CD4-positive, CD25-positive, alpha-beta regulatory T cell (primary cell): ENCODE results near the gene CATSPER3. TPM values are rescaled to one million over a fixed set of nuclear protein-coding genes. Genes with fewer than 3 reads are reported as not detected.

Experiments
- ATAC-seq, 2 donors: fragments of 150-1000 bp; cut with Tn5 transposase; one replicate each; pipeline ENCODE4 v1.10.0; 2021; ENCODE audit warnings: low read depth in 2 of 2, moderate number of reproducible peaks in 2 of 2, moderate library complexity in 1 of 2
- DNase-seq, 3 donors: peaks; one replicate each; pipeline versions ENCODE4 v3.0.0 to v3.0.0-alpha.2; 2012 to 2022; ENCODE audit warnings: mixed read lengths in 1 of 3
- H3K27ac ChIP-seq: one replicate; pipeline ENCODE4 v1.7.0; 2013; ENCODE audit warnings: mild to moderate bottlenecking, low read length; ENCODE audit not compliant: insufficient read depth, poor library complexity, severe bottlenecking
- H3K27me3 ChIP-seq: one replicate; pipeline ENCODE4 v1.7.0; 2013; ENCODE audit warnings: low read length; ENCODE audit not compliant: control insufficient read depth, insufficient read depth
- H3K36me3 ChIP-seq: one replicate; pipeline ENCODE4 v1.7.0; 2013; ENCODE audit warnings: mild to moderate bottlenecking, low read length, moderate library complexity; ENCODE audit not compliant: control insufficient read depth, insufficient read depth
- H3K4me1 ChIP-seq: 2 replicates; pipeline ENCODE4 v1.7.0; 2013; ENCODE audit warnings: mild to moderate bottlenecking, low read length; ENCODE audit not compliant: insufficient read depth, control insufficient read depth, poor library complexity, severe bottlenecking
- H3K4me3 ChIP-seq: one replicate; pipeline ENCODE4 v1.7.0; 2013; ENCODE audit warnings: low read depth, mild to moderate bottlenecking, low read length, moderate library complexity
- H3K9me3 ChIP-seq, 2 experiments: 1 replicate in 1 of 2; 2 replicates in 1 of 2; pipeline ENCODE4 v1.7.0; 2013; ENCODE audit warnings: low read length in 2 of 2, mild to moderate bottlenecking in 1 of 2, moderate library complexity in 1 of 2; ENCODE audit not compliant: control insufficient read depth in 2 of 2
- H3K27ac Mint-ChIP-seq, 3 donors: one replicate each; pipeline ENCODE4 v1.8.0; 2020 to 2022; ENCODE audit warnings: mild to moderate bottlenecking in 3 of 3, mixed read lengths in 3 of 3, moderate library complexity in 2 of 3
- H3K27me3 Mint-ChIP-seq: one replicate; pipeline ENCODE4 v1.8.0; 2022; ENCODE audit warnings: mild to moderate bottlenecking, mixed read lengths
- H3K36me3 Mint-ChIP-seq: one replicate; pipeline ENCODE4 v1.8.0; 2020; ENCODE audit warnings: mixed read lengths
- H3K4me1 Mint-ChIP-seq, 4 donors: one replicate each; pipeline ENCODE4 v1.8.0; 2020 to 2022; ENCODE audit warnings: mixed read lengths in 4 of 4, mild to moderate bottlenecking in 1 of 4
- H3K4me3 Mint-ChIP-seq, 4 donors: one replicate each; pipeline ENCODE4 v1.8.0; 2020 to 2022; ENCODE audit warnings: mild to moderate bottlenecking in 4 of 4, mixed read lengths in 4 of 4, moderate library complexity in 3 of 4
- H3K9me3 Mint-ChIP-seq, 7 donors: one replicate each; pipeline ENCODE4 v1.8.0; 2020 to 2022; ENCODE audit warnings: mixed read lengths in 7 of 7, mild to moderate bottlenecking in 3 of 7, moderate library complexity in 2 of 7
- polyA plus RNA-seq, 4 donors: library from polyadenylated mRNA; unstranded; fragments of 300-500 nt; fragmentation: Illumina TruSeq; gene quantifications; one replicate each; pipeline ENCODE4 v1.2.3, GENCODE V29; 2021
- total RNA-seq: library from RNA; stranded (reverse); gene quantifications from one replicate; pipeline ENCODE4 v1.2.3, GENCODE V29; 2022

The CATSPER3 gene
- total and polyA plus RNA-seq, 5 donors from 2014 or later: 0.34 to 1.3 (median 0.37) TPM

- Histone ChIP-seq H3K9me3 (no peaks in the 10 kb centered on the region), H3K36me3 (no peaks in the 10 kb centered on the region), H3K27ac (no peak overlapping the region), H3K4me1 (no peaks in the 10 kb centered on the region), H3K4me3 (no peak overlapping the region), H3K27me3 (no peaks in the 10 kb centered on the region)
- H3K27me3 Mint-ChIP-seq: peaks cover 29% of the 10 kb centered on the region
- H3K36me3 Mint-ChIP-seq: no peaks in the 10 kb centered on the region
- peaks cover 0 to 3% (median 0%) of the 10 kb centered on the region in 7 donors for H3K9me3 Mint-ChIP-seq
- no peak overlapping the region for H3K4me3 Mint-ChIP-seq
- H3K4me1 Mint-ChIP-seq: peaks cover 0 to 4% (median 0%) of the 10 kb centered on the region in 4 donors
- ATAC-seq (no peak), DNase-seq (no peak)
- H3K27ac Mint-ChIP-seq: no peak overlapping the region
These were observed 52.6 kb downstream of the CATSPER3 start for GRCh38 chr5:135020111-135020895.

- ATAC-seq: no peak
- peaks cover 52% of the 10 kb centered on the region for H3K27me3 Mint-ChIP-seq
- H3K27me3 ChIP-seq: peaks cover 7% of the 10 kb centered on the region
These were observed 57.4 kb downstream of the CATSPER3 start for GRCh38 chr5:135024956-135025729.

DNA sequence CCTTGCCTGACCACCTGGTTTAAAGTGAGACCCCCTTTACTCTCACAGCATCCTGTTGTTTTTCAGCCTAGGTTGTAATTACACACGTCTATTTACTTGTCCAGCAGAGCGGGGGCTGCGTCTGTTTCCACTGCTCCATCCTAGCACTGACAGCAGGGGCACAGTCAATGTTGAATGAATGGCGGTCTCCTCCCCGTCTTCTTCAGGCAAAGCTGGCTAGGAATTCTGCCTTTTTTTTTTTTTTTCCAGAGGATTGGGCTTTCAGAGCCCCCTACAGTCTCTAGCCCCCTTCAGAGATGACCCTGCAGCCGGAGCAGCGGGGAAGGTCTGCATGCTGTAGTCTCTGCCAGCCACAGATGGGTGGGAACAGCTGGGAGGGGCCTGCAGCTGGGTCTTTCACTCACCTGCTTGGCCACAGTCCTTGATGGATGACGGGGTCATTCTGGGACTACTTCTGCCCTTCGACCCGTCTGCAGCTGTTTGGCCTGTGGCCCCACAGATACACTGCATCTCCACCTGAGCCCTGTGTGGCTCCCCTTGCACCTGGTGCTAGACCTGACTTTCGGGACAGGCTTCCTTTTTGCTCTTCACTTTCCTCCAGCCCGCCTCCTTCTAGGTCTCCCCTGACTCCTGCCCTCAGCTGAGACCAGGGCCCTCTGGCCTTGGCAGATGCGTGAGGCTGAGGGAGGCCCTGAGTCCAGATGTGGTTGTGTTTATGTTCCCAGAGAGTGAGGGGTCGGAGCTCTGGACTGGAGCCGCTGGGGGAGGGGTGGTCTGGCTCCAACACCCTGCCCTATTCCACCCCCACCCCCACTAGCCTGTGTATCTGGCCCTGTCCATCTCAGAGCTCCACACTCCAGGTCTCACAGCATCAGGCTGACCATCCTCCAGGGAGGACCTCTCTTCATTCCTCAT lies 58.3 kb downstream of the CATSPER3 start:
- H3K9me3 ChIP-seq: no peaks in the 10 kb centered on the region
- no peak overlapping the region for H3K4me3 Mint-ChIP-seq
- DNase-seq (no peak), ATAC-seq (no peak)
- H3K27me3 ChIP-seq: peaks cover 12% of the 10 kb centered on the region
- peaks cover 6 to 16% (median 13%) of the 10 kb centered on the region in 4 donors for H3K4me1 Mint-ChIP-seq
- no peaks in the 10 kb centered on the region for H3K36me3 ChIP-seq
- no peak overlapping the region for H3K4me3 ChIP-seq
- H3K27ac Mint-ChIP-seq: no peak overlapping the region
- peaks cover 53% of the 10 kb centered on the region for H3K27me3 Mint-ChIP-seq
- no peaks in the 10 kb centered on the region for H3K36me3 Mint-ChIP-seq
- peaks cover 0 to 7% (median 0%) of the 10 kb centered on the region in 7 donors for H3K9me3 Mint-ChIP-seq
- H3K4me1 ChIP-seq: peaks cover 3% of the 10 kb centered on the region
- H3K27ac ChIP-seq: no peak overlapping the region

More at GRCh38 chr5:135024956-135025729, 57.4 kb downstream of the CATSPER3 start:
- Mint-ChIP-seq H3K9me3 (peaks cover 0 to 8% (median 0%) of the 10 kb centered on the region in 7 donors), H3K27ac (no peak overlapping the region), H3K36me3 (no peaks in the 10 kb centered on the region), H3K4me1 (peaks cover 4 to 11% (median 9%) of the 10 kb centered on the region in 4 donors), H3K4me3 (no peak overlapping the region)
- no peaks in the 10 kb centered on the region for H3K9me3 ChIP-seq
- DNase-seq: no peak
- no peak overlapping the region for H3K4me3 ChIP-seq
- H3K4me1 ChIP-seq: peaks cover 3% of the 10 kb centered on the region
- H3K36me3 ChIP-seq: no peaks in the 10 kb centered on the region
- H3K27ac ChIP-seq: no peak overlapping the region

GRCh38 chr5:135026645-135027265 lies 59.0 kb downstream of the CATSPER3 start:
- H3K4me3 ChIP-seq: no peak overlapping the region
- H3K9me3 ChIP-seq: no peaks in the 10 kb centered on the region
- Mint-ChIP-seq H3K4me3 (no peak overlapping the region), H3K9me3 (peaks cover 0 to 9% (median 0%) of the 10 kb centered on the region in 7 donors), H3K4me1 (peaks cover 7 to 21% (median 16%) of the 10 kb centered on the region in 4 donors), H3K27me3 (peaks cover 60% of the 10 kb centered on the region), H3K27ac (no peak overlapping the region), H3K36me3 (no peaks in the 10 kb centered on the region)
- no peaks in the 10 kb centered on the region for H3K36me3 ChIP-seq
- ATAC-seq (no peak), DNase-seq (no peak)
- peaks cover 14% of the 10 kb centered on the region for H3K27me3 ChIP-seq
- H3K27ac ChIP-seq: no peak overlapping the region
- peaks cover 3% of the 10 kb centered on the region for H3K4me1 ChIP-seq

GRCh38 chr5:135027266-135027696 lies 59.6 kb downstream of the CATSPER3 start:
- Histone ChIP-seq H3K27ac (no peak overlapping the region), H3K9me3 (no peaks in the 10 kb centered on the region), H3K27me3 (peaks cover 17% of the 10 kb centered on the region), H3K4me3 (no peak overlapping the region), H3K36me3 (no peaks in the 10 kb centered on the region), H3K4me1 (peaks cover 3% of the 10 kb centered on the region)
- ATAC-seq: no peak
- no peak for DNase-seq
- H3K4me3 Mint-ChIP-seq: no peak overlapping the region
- peaks cover 10 to 26% (median 20%) of the 10 kb centered on the region in 4 donors for H3K4me1 Mint-ChIP-seq
- H3K27me3 Mint-ChIP-seq: peaks cover 65% of the 10 kb centered on the region
- H3K9me3 Mint-ChIP-seq: peaks cover 0 to 14% (median 0%) of the 10 kb centered on the region in 7 donors
- H3K36me3 Mint-ChIP-seq: no peaks in the 10 kb centered on the region
- no peak overlapping the region for H3K27ac Mint-ChIP-seq

DNA sequence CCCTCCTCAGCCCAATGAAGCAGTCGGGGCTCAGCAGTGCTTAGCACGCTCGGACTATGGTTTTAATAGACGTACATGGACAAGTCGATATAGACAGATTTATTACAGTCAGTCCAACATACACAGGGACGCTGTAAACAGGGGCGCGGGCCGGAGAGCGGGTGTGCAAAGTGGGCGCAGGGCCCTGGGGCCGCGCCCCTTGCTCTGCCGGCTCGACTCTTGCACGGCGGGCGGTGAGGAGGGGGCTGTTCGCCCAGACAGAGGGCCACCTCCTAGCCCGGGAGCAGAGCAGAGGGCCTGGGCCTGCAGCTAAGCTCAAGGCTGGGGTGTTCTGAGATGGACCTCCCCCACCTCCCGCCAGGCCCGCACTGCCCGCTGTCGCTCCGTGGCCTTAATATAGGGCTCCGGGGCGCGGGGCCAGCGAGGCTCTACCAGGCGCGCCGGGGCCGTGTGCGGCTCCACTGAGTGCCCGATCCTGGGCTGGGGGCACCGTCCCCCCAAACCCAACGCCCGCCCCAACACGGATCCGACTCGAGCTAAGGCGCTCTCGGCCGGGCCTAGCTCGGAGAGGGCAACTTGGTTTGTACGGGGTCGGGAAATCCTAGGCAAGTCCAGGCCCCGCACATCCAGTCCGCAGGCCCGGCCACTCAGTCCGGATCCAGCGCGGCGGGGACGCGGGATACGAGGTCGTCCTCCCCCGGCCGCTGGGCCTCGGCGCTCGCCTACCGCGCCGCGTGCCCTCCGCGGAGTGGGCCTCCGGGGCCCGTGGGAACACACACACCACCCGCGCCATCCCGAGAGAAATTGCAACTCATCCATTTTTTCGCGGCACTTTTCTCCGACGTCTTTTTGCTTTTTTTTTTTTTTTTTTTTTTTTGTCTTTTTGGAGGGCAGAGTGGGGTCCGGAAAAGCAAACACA lies 60.2 kb downstream of the CATSPER3 start:
- no peak overlapping the region for H3K4me3 Mint-ChIP-seq

More for the DNA sequence above, 60.2 kb downstream of the CATSPER3 start:
- Mint-ChIP-seq H3K9me3 (peaks cover 0 to 14% (median 0%) of the 10 kb centered on the region in 7 donors), H3K4me1 (peaks cover 13 to 30% (median 22%) of the 10 kb centered on the region in 4 donors), H3K27me3 (peaks cover 70% of the 10 kb centered on the region), H3K36me3 (no peaks in the 10 kb centered on the region), H3K27ac (no peak overlapping the region)
- Histone ChIP-seq H3K27me3 (peaks cover 17% of the 10 kb centered on the region), H3K27ac (no peak overlapping the region), H3K4me3 (no peak overlapping the region), H3K4me1 (peaks cover 7% of the 10 kb centered on the region), H3K9me3 (no peaks in the 10 kb centered on the region), H3K36me3 (no peaks in the 10 kb centered on the region)
- no peak for ATAC-seq
- no peak for DNase-seq
